ENCODE data around the gene ZIC3.
"Not testable (repeated sequence)": the region's sequence is repeated elsewhere in the genome, so short reads cannot be mapped to it uniquely, and the experiment has no call there.

Gene ZIC3

DNA sequence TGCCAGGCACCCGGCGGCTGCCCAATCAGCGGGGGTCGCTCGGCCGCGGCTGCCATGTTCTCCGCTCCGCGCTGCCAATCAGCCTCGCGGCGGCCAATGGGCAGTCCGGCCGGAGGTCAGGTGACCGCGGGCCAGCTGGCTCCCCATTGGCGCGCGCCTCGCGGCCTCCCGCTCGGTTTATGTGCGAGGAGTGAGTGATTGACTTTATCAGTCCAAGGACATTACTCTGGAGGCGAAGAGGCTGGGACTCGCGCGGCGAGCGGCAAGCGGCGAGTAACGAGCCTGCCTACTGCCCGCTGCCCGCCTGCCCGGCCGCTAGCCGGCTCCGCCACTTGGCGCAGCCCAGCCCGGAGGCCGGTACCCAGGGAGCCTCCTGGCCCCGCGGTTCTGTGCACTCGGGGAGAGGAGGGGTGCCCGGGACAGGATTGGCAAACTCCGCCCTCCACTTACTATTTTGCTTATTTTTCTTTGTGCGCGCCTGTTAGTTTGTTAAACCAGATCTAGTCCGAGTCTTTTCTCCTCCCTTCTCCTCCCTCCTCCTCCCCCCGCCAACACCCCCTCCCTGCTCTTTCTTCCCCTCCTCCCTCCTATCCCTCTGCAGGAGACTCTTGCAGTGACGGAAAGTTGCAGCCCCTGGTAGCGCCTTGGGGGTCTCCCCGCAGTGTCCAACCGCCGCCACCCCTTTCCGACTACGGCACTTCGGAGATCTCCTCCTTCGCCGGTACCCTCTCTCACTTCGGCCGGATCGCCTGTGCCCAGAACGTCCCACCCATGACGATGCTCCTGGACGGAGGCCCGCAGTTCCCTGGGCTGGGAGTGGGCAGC, at the start of gene ZIC3:
TSS of gene ZIC3 (plus strand) at position 207 of the 825 bp plus-strand sequence. CDS start at position 772, 565 bp downstream.
- DNase-seq (ENCODE audit: insufficient read length, low spot score), result no peak
- FAIRE-seq, result no peak

DNA sequence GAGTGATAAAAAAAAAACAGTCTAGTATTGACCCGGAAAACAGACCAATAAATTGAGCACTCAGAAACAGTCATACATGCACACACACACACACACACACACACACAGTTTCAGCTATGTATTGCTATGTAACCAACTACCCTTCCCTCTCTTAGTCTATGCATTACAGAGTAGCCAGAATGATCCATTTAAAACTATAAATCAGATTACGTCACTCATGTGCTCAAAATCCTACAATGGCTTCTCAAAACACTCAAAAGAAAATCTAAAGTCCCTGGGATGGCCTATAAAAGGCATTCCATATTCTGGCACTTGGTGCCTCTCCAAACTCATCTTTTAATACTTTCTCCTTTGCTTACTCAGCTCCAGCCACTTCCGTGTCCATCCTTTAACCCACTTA, 46.5 kb upstream of the ZIC3 start:
- DNase-seq (ENCODE audit: insufficient read length, low spot score), result no peak
- no peak for FAIRE-seq

GRCh38 chrX:137545711-137546651, 19.9 kb upstream of the ZIC3 start:
- DNase-seq (ENCODE audit: insufficient read length, low spot score) (no peak), FAIRE-seq (no peak)

DNA sequence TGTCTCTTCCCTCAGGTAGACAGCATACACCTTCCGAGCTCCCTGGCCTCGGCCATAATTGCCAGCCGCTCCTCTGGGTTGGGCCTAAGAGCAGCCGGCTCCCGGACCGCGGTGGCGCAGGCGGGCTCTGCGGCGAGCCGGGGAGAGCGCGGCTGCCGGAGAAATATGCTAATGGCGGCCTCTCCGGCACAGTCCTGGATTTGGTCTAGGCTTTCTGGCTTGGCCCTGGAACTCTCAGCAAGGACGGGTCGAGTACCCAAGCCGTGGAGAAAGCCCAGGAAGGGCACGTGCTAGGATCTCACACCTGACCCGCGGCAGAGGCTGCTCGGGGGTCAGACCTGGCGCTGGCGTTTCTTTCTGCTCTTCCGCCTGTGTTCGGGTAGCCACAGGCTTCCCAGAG, 18.6 kb upstream of the ZIC3 start:
- DNase-seq (ENCODE audit: insufficient read length, low spot score), result no peak
- no peak for FAIRE-seq

DNA sequence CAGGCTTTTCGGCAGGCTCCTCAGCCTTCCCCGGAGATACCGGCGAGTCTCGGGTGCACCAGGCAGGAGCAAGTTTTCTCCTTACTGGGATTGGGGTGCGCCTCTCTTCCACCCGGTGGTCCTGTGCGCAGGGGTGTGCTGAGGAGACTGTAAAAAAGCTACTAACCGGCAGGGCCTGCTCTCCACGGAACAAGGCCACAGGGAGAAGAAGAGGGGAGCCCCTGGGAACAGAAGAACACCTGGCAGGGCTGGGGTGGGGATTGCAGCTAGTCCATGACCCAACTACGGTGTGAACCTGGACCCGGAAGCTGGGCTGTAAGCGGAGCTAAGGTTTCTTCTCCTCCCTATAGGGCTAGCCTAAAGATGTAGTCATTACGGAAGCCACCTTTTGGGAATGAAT, 17.7 kb upstream of the ZIC3 start:
- FAIRE-seq, result no peak
- DNase-seq (ENCODE audit: insufficient read length, low spot score), result no peak

DNA sequence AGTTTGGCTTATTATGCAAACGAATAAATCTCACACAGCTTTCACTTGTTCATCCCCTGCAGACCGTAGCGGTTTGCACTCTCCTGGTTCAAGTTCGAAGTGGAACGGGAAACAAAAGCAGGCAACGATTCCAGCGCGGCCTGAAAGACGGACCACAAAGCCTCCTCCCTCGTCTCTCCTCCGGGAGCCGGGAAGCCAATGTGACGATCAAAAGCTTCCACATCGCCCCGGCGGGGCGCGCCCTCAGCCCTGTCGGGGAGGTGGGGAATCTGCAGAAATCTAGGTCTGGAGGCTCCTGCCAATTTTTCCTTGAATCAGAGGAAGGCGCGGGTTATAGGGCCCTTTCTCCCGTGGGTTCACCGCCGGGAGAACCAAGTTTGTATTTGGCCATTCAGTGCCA, 16.9 kb upstream of the ZIC3 start:
- no peak for FAIRE-seq
- DNase-seq (ENCODE audit: insufficient read length, low spot score), result no peak

DNA sequence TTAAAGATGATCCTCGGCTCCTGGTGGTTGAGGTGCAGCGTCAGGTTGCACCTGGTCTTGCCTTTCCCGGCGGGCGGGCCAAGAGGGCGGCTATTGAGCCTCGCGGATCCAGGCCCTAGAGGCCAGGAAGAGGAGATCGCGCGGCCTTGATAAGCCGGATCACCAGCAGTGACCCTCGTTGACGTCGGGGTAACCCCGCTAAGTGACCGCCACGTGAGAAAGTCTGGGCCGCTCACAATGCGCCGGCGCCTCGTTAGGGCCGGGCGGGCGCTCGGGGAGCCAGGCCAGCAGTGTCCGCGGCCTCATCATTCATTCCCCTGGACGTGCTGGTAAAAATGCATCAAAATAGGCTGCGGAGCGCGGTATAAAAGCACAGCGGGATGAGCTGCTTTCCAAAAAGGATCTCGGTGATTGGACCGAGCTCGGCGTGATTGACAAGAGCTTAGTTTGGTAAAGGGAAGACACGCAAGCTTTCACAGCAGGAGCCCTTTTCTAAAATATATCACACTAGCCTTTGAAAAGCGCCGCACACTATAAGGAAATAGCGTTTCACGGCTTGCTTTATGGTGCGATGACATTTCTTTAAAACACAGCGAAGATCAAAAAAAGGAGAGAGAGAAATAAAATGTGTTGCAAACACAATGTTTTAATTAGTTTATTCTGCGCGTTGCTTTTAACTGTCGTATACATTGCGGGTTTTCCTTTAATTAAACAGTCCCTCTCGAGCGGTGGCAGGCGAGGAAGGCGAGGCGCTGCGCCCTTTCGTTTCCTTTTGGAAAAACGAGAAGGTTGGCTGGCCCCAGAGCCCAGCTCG, 15.9 kb upstream of the ZIC3 start:
- no peak for DNase-seq (ENCODE audit: insufficient read length, low spot score)
- no peak for FAIRE-seq

- DNase-seq (ENCODE audit: insufficient read length, low spot score), result no peak
- no peak for FAIRE-seq
These were observed 15.2 kb upstream of the ZIC3 start for GRCh38 chrX:137550665-137551261.

DNA sequence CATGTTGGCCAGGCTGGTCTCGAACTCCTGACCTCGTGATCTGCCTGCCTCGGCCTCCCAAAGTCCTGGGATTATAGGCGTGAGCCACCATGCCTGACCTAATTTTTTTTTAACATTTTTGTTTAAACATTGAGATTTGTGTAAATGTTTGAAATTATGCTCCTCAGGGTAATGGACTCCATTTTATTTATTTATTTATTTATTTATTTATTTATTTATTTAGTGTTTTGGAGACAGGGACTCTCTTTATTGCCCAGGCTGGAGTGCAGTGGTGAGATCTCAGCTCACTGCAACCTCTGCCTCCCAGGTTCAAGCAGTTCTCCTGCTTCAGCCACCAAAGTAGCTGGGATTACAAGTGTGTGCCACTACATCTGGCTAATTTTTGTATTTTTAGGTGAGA, 13.8 kb upstream of the ZIC3 start:
- DNase-seq (ENCODE audit: insufficient read length, low spot score); FAIRE-seq: not testable (repeated sequence)

DNA sequence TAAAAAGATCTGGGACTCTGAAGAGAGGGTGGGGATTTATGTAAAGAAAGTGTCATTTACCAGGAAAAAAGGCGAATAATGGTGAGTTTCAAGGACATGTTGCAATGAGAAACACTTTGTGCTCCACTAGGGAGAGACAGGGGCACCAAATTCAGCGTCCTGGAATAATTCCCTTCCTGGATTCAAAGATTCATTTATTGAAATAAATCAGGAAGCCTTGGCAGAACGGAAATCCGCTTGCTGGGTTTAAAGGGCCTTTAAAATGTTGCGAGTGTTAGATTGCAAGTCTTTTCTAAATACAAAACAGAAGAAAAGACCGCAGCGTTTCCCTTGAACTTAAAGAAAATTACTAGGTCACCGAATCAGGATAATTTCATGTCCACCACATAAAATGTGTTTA, 3.8 kb upstream of the ZIC3 start:
- FAIRE-seq, result no peak

DNA sequence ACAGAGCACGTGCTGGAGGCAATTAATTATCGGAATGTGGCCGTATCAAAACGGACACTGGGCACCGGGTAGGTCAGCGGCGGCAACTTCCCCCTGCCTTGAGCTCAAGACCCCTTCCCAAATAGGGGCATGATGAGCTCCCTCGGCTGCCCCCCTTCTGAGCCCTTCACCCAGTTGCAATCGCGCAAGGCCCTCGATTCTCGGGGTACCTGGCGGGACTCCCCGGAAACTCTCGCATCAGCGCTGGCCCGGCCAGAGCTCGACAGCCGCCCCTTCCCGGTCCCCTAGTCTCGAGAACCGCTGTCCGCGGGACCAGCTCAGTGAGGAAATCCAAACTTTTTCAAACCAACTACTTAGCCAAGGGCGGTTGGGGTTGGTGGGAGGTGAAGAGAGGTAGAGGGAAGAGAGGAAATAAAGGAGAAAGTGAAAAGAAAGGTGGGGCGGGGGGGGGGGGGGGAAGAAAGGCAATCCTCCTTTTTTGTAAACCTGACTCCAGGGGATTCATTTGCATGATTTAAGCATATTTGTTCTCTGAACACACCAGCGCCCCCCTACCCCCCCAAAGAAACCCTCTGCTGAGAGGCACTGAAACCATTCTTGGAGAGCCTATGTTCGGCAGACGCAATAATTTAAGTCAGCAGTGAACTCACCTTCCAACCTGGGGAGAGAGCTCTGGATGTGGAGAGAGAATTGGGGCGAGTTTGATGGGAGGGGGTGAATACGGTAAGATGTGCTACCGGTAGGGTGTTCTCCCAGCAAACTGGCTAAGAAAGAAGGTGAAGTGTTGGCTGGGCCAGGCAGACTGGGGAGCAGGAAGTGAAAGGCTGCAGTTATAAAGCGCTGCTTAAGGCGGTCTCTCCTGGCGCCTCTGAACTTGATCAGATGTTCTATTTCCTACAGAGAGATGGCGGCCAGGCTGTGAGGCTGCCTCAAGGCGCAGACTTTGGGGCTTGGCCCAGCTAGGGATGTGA, 2.0 kb upstream of the ZIC3 start:
- DNase-seq (ENCODE audit: insufficient read length, low spot score) (no peak), FAIRE-seq (no peak)

More for the DNA sequence above, 3.8 kb upstream of the ZIC3 start:
- no peak for DNase-seq (ENCODE audit: insufficient read length, low spot score)

GRCh38 chrX:137565318-137565904, 516 bp upstream of the ZIC3 start:
- DNase-seq (ENCODE audit: insufficient read length, low spot score), result no peak

DNA sequence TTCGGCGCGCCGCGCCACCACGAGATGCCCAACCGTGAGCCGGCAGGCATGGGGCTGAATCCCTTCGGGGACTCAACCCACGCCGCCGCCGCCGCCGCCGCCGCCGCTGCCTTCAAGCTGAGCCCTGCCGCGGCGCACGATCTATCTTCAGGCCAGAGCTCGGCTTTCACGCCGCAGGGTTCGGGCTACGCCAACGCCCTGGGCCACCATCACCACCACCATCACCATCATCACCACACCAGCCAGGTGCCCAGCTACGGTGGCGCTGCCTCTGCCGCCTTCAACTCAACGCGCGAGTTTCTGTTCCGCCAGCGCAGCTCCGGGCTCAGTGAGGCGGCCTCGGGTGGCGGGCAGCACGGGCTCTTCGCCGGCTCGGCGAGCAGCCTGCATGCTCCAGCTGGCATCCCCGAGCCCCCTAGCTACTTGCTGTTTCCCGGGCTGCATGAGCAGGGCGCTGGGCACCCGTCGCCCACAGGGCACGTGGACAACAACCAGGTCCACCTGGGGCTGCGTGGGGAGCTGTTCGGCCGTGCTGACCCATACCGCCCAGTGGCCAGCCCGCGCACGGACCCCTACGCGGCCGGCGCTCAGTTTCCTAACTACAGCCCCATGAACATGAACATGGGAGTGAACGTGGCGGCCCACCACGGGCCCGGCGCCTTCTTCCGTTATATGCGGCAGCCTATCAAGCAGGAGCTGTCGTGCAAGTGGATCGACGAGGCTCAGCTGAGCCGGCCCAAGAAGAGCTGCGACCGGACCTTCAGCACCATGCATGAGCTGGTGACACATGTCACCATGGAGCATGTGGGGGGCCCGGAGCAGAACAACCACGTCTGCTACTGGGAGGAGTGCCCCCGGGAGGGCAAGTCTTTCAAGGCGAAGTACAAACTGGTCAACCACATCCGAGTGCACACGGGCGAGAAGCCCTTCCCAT, 1.1 kb downstream of the ZIC3 start:
- no peak for FAIRE-seq

More at GRCh38 chrX:137565318-137565904, 516 bp upstream of the ZIC3 start:
- no peak for FAIRE-seq

GRCh38 chrX:137567682-137568232, 1.8 kb downstream of the ZIC3 start:
- FAIRE-seq, result no peak

More for the DNA sequence above, 1.1 kb downstream of the ZIC3 start:
- DNase-seq (ENCODE audit: insufficient read length, low spot score), result no peak

DNA sequence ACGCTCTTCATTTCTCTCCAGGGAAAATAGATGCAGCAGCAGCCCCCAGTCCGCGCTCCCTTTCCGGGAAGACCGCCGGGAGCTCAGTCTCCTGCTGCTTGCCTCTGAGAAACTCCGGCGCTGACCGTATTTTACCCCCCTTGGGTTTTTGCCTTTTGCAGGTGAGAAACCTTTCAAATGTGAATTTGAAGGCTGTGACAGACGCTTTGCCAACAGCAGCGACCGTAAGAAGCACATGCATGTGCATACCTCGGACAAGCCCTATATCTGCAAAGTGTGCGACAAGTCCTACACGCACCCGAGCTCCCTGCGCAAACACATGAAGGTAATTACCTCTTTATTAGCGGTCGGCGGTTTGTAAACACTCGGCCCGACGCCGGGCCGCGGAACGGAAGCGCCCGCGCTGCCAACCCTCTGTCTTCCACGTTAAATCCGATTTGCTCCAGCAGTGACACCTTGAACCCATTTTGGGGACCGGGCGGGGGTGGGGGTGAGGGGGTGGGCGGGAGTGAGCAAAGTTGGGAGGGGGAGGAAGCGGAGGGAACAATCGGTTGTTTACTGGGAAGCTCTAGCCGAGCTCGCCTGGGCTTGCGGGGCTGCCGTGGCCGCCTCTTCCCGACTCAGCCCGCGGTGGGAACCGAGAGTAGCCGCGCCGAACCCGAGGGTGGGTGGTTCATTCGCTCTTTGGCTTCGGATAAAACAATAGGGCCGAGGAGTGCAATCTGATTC, 3.0 kb downstream of the ZIC3 start:
- FAIRE-seq, result no peak
- DNase-seq (ENCODE audit: insufficient read length, low spot score), result no peak

More at GRCh38 chrX:137567682-137568232, 1.8 kb downstream of the ZIC3 start:
- no peak for DNase-seq (ENCODE audit: insufficient read length, low spot score)

- FAIRE-seq (no peak), DNase-seq (ENCODE audit: insufficient read length, low spot score) (no peak)
These were observed 3.6 kb downstream of the ZIC3 start for GRCh38 chrX:137569470-137569891.
